Suprapubic skin (tissue), 4 donors: ENCODE measurements around the gene MAPRE3. TPM values are rescaled to one million over a fixed set of nuclear protein-coding genes. Genes with fewer than 3 reads are reported as not detected.

Experiments used
- DNase-seq, 2 donors: peaks; one replicate each; pipeline ENCODE4 v3.0.0-alpha.2; 2019; ENCODE audit warnings: low spot score in 2 of 2
- H3K27ac ChIP-seq: fragments of 200-600 bp; sonication (generic); one replicate; pipeline ENCODE4 v1.5.1; 2019
- H3K27me3 ChIP-seq: fragments of 200-600 bp; sonication (generic); one replicate; pipeline ENCODE4 v1.5.1; 2019
- H3K36me3 ChIP-seq: fragments of 200-600 bp; sonication (generic); one replicate; pipeline ENCODE4 v1.5.1; 2019
- H3K4me1 ChIP-seq: fragments of 200-600 bp; sonication (generic); one replicate; pipeline ENCODE4 v1.5.1; 2019
- H3K4me3 ChIP-seq: fragments of 200-600 bp; sonication (generic); one replicate; pipeline ENCODE4 v1.5.1; 2019; ENCODE audit warnings: mild to moderate bottlenecking
- H3K9me3 ChIP-seq: fragments of 200-600 bp; sonication (generic); one replicate; pipeline ENCODE4 v1.5.1; 2019
- CTCF ChIP-seq, 2 donors: fragments of 200-600 bp in 1 of 2; fragments of 450-650 bp in 1 of 2; sonication (generic) in 1 of 2; IDR thresholded peaks; one replicate each; pipeline ENCODE4 v1.5.1; 2016 to 2019; ENCODE audit warnings: antibody characterized with exemption in 2 of 2, mild to moderate bottlenecking in 1 of 2, moderate library complexity in 1 of 2
- EP300 ChIP-seq: sonication (generic); formaldehyde crosslinking; IDR thresholded peaks from one replicate; pipeline ENCODE4 v1.6.1; 2017; ENCODE audit warnings: antibody characterized with exemption
- POLR2A ChIP-seq, 2 donors: fragments of 450-650 bp; IDR thresholded peaks; one replicate each; pipeline ENCODE4 v1.6.1; 2017; ENCODE audit warnings: antibody characterized with exemption in 2 of 2, mild to moderate bottlenecking in 2 of 2, moderate library complexity in 2 of 2
- POLR2AphosphoS5 ChIP-seq, 3 donors: sonication (generic); formaldehyde crosslinking; IDR thresholded peaks; one replicate each; pipeline ENCODE4 v1.6.1; 2017; ENCODE audit warnings: antibody characterized with exemption in 3 of 3
- WGBS: methylation state at CpG from one replicate; pipeline ENCODE4 v1.1.5; 2018; 5-methylcytosine and 5-hydroxymethylcytosine counted together
- total RNA-seq, 4 donors: library from RNA; depleted of rRNA; stranded (reverse); fragments of >200 nt; gene quantifications; one replicate each; pipeline ENCODE4 v1.1.0, GENCODE V29; 2016

The MAPRE3 gene
- total RNA-seq, 4 donors from 2014 or later: 29.5 to 57.5 (median 34.0) TPM

- WGBS: 89% methylated on average over 6 of the region's 6 CpGs
- Histone ChIP-seq H3K36me3 (peaks cover 56% of the 10 kb centered on the region), H3K27me3 (no peaks in the 10 kb centered on the region), H3K27ac (no peak overlapping the region), H3K4me3 (no peak overlapping the region), H3K4me1 (peaks cover 4% of the 10 kb centered on the region), H3K9me3 (no peaks in the 10 kb centered on the region)
- DNase-seq: no peak
- TF ChIP-seq CTCF (IDR thresholded peaks at IDR 0.05): no peak
- no peak for TF ChIP-seq POLR2A (IDR thresholded peaks at IDR 0.05)
- TF ChIP-seq POLR2AphosphoS5 (IDR thresholded peaks at IDR 0.05): no peak
- no peak for TF ChIP-seq EP300
Observed at GRCh38 chr2:27057184-27057583, 86.7 kb downstream of the MAPRE3 start.

DNA sequence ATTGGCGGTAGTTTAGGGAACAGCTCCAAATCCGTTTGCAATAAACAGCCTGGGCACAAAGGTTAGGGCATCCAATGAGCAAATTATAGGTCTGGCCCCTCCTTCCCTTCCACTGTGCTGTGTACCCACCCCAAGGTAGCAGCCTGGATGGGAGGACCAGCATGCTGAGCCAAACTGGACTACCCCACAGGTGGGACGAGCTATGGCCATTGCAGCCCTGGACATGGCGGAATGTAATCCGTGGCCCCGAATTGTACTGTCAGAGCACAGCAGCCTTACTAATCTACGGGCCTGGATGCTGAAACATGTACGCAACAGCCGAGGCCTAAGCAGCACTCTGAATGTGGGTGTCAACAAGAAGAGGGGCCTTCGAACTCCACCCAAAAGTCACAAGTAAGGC is 87.8 kb downstream of the MAPRE3 start:
- WGBS: 89% methylated on average over 10 of the region's 10 CpGs
- TF ChIP-seq CTCF (IDR thresholded peaks at IDR 0.05) (no peak), POLR2AphosphoS5 (IDR thresholded peaks at IDR 0.05) (no peak), POLR2A (IDR thresholded peaks at IDR 0.05) (no peak), EP300 (no peak)
- peaks cover 59% of the 10 kb centered on the region for H3K36me3 ChIP-seq

GRCh38 chr2:27059141-27059820 is 88.8 kb downstream of the MAPRE3 start:
- H3K27ac ChIP-seq: no peak overlapping the region
- H3K27me3 ChIP-seq: no peaks in the 10 kb centered on the region
- peaks cover 51% of the 10 kb centered on the region for H3K36me3 ChIP-seq
- 79% methylated on average over 10 of the region's 15 CpGs for WGBS
- TF ChIP-seq POLR2AphosphoS5 (IDR thresholded peaks at IDR 0.05) (no peak), POLR2A (IDR thresholded peaks at IDR 0.05) (no peak), EP300 (no peak), CTCF (IDR thresholded peaks at IDR 0.05) (no peak)
- H3K9me3 ChIP-seq: no peaks in the 10 kb centered on the region
- H3K4me1 ChIP-seq: no peaks in the 10 kb centered on the region
- no peak for DNase-seq
- H3K4me3 ChIP-seq: no peak overlapping the region

More for the DNA sequence above, 87.8 kb downstream of the MAPRE3 start:
- Histone ChIP-seq H3K9me3 (no peaks in the 10 kb centered on the region), H3K4me1 (no peaks in the 10 kb centered on the region), H3K4me3 (no peak overlapping the region), H3K27ac (no peak overlapping the region), H3K27me3 (no peaks in the 10 kb centered on the region)
- no peak for DNase-seq

DNA sequence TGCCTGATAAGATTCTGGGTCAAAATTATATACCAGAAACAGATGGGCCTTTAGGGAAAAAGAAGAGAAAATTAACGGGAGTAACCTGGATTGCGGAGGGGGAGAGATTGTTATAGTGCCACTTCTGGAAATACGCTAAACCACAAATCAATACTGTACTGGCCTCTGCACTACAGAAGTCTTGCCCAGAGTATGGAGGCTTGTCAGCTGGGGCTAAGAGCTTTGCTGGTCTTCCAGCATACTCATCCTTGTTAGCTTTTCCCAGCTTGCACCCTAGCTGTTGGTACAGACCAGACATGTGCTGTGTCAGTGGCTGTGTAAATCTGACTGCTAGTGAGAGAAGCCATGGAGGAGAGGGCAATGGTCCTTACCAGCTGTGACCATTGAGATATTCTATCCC is 89.9 kb downstream of the MAPRE3 start:
- TF ChIP-seq EP300 (no peak), POLR2A (IDR thresholded peaks at IDR 0.05) (no peak), CTCF (IDR thresholded peaks at IDR 0.05) (no peak), POLR2AphosphoS5 (IDR thresholded peaks at IDR 0.05) (no peak)
- Histone ChIP-seq H3K27ac (no peak overlapping the region), H3K4me1 (no peaks in the 10 kb centered on the region), H3K36me3 (peaks cover 41% of the 10 kb centered on the region), H3K4me3 (no peak overlapping the region), H3K9me3 (no peaks in the 10 kb centered on the region), H3K27me3 (no peaks in the 10 kb centered on the region)
- DNase-seq: no peak
- 85% methylated on average over 3 of the region's 3 CpGs for WGBS

- H3K4me3 ChIP-seq: no peak overlapping the region
- no peaks in the 10 kb centered on the region for H3K27me3 ChIP-seq
- H3K9me3 ChIP-seq: no peaks in the 10 kb centered on the region
- no peak overlapping the region for H3K27ac ChIP-seq
- whole genome bisulfite sequencing: 75% methylated on average over 3 of the region's 3 CpGs
- peaks cover 33% of the 10 kb centered on the region for H3K36me3 ChIP-seq
- no peak for DNase-seq
- peaks cover 18% of the 10 kb centered on the region for H3K4me1 ChIP-seq
- no peak for TF ChIP-seq EP300
- TF ChIP-seq CTCF (IDR thresholded peaks at IDR 0.05): no peak
- no peak for TF ChIP-seq POLR2AphosphoS5 (IDR thresholded peaks at IDR 0.05)
- no peak for TF ChIP-seq POLR2A (IDR thresholded peaks at IDR 0.05)
Observed at GRCh38 chr2:27065128-27065527, 94.7 kb downstream of the MAPRE3 start.
